Measurements from ENCODE around the gene SPIRE1.
A peak's percentile ranks its signal among the peaks of the same experiment; 100 is the strongest.
"Not testable (repeated sequence)": the region's sequence is repeated elsewhere in the genome, so short reads cannot be mapped to it uniquely, and the experiment has no call there.

SPIRE1 gene

GRCh38 chr18:12647773-12648172, 10.1 kb downstream of the SPIRE1 start:
- no peak for DNase-seq

- peak in 12 of 56 donors; percentile 3 to 28 (median 16) for DNase-seq
Observed at GRCh38 chr18:12645751-12646203, 12.1 kb downstream of the SPIRE1 start.

- DNase-seq, result no peak
Observed at GRCh38 chr18:12645254-12645653, 12.7 kb downstream of the SPIRE1 start.

- not testable (repeated sequence) for DNase-seq
Observed at GRCh38 chr18:12643756-12644155, 14.2 kb downstream of the SPIRE1 start.

GRCh38 chr18:12640881-12641200, 17.1 kb downstream of the SPIRE1 start:
- DNase-seq, result no peak

- no peak for DNase-seq
Observed at GRCh38 chr18:12639990-12640880, 17.7 kb downstream of the SPIRE1 start.

GRCh38 chr18:12638644-12639124, 19.2 kb downstream of the SPIRE1 start:
- no peak for DNase-seq

GRCh38 chr18:12637901-12638643, 19.8 kb downstream of the SPIRE1 start:
- DNase-seq, result no peak

- no peak for DNase-seq
Observed at GRCh38 chr18:12637393-12637792, 20.5 kb downstream of the SPIRE1 start.

GRCh38 chr18:12631831-12632477, 26.0 kb downstream of the SPIRE1 start:
- DNase-seq, result no peak

GRCh38 chr18:12630136-12630535, 27.8 kb downstream of the SPIRE1 start:
- DNase-seq, result no peak

- DNase-seq, result peak in 1 of 56 donors; percentile 6
Observed at GRCh38 chr18:12628706-12629702, 28.9 kb downstream of the SPIRE1 start.

GRCh38 chr18:12627199-12627598, 30.7 kb downstream of the SPIRE1 start:
- DNase-seq, result not testable (repeated sequence)

- DNase-seq, result no peak
Observed at GRCh38 chr18:12625241-12625640, 32.7 kb downstream of the SPIRE1 start.

GRCh38 chr18:12621742-12622306, 36.1 kb downstream of the SPIRE1 start:
- DNase-seq, result no peak

- DNase-seq, result no peak
Observed at GRCh38 chr18:12615748-12616147, 42.2 kb downstream of the SPIRE1 start.

GRCh38 chr18:12608301-12608700, 49.6 kb downstream of the SPIRE1 start:
- no peak for DNase-seq

- DNase-seq, result no peak
Observed at GRCh38 chr18:12606592-12607315, 51.2 kb downstream of the SPIRE1 start.

- DNase-seq, result no peak
Observed at GRCh38 chr18:12604445-12605007, 53.4 kb downstream of the SPIRE1 start.

All from nucleus accumbens (tissue), 56 donors.